ENCODE measurements around the gene PLEKHH1. TPM values are rescaled to one million over a fixed set of nuclear protein-coding genes. Genes with fewer than 3 reads are reported as not detected.

PLEKHH1 gene
- total and polyA plus RNA-seq, 2 of the 8 experiments (the other 6 are each of a cell fraction or from before 2014, with no cell fraction given): 28.3 to 33.3 TPM

DNA sequence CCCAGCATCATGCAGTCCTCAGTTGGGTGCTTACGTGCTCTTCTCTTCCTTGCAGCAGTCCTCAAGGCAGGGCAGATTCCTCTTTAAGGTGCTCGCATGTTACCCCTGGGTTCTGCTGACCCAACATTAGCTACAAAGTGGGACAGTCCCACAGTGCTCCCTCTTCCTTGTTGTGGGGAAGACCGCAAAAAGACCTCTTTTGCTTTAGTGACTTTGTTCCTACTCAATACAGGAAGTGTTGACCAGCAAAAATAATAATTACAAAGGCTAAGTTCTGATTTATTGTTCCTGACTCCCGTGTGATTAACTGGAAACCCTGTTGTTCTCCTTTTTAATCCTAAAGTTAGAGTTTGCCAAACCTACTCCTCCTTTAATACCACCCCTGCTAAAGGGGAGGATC is 53.3 kb downstream of the PLEKHH1 start (continued):
- TF ChIP-seq RXRA (IDR thresholded peaks at IDR 0.05; ENCODE audit: insufficient read depth, low read depth, low read length) (no peak), SIRT6 (IDR thresholded peaks at IDR 0.05; ENCODE audit: low read length) (no peak)
- TF ChIP-seq, protein P1, sequence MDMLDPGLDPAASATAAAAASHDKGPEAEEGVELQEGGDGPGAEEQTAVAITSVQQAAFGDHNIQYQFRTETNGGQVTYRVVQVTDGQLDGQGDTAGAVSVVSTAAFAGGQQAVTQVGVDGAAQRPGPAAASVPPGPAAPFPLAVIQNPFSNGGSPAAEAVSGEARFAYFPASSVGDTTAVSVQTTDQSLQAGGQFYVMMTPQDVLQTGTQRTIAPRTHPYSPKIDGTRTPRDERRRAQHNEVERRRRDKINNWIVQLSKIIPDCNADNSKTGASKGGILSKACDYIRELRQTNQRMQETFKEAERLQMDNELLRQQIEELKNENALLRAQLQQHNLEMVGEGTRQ (IDR thresholded peaks at IDR 0.05; ENCODE audit: low read length): no peak
